GM23338 (cell line): Measurements from ENCODE around the gene IFRD1. TPM values are rescaled to one million over a fixed set of nuclear protein-coding genes. Genes with fewer than 3 reads are reported as not detected.
A peak's percentile ranks its signal among the peaks of the same experiment; 100 is the strongest.

Source experiments
- ATAC-seq: fragments of 200-7000 bp; cut with Tn5 transposase; 3 replicates; pipeline ENCODE4 v1.9.1; 2020
- DNase-seq: peaks from one replicate; pipeline ENCODE4 v3.0.0-alpha.2; 2015; ENCODE audit warnings: low spot score
- H2AFZ ChIP-seq: fragments of 200-600 bp; sonication (generic); 2 replicates; pipeline ENCODE4 v1.8.0; 2016; ENCODE audit warnings: antibody characterized with exemption, mild to moderate bottlenecking, moderate library complexity
- H3F3A ChIP-seq: fragments of 200-600 bp; sonication (generic); replicated peaks from 2 replicates; pipeline ENCODE4 v1.8.0; 2017; ENCODE audit warnings: antibody characterized with exemption, mixed run types, low read depth
- H3K27ac ChIP-seq: fragments of 200-600 bp; sonication (generic); 2 replicates; pipeline ENCODE4 v1.6.1; 2016; ENCODE audit warnings: low read depth
- H3K27me3 ChIP-seq: fragments of 200-600 bp; sonication (generic); 2 replicates; pipeline ENCODE4 v1.8.0; 2016; ENCODE audit warnings: mild to moderate bottlenecking, mixed run types, moderate library complexity; ENCODE audit not compliant: insufficient read depth
- H3K36me3 ChIP-seq: fragments of 200-600 bp; sonication (generic); 2 replicates; pipeline ENCODE4 v1.8.0; 2016; ENCODE audit warnings: mild to moderate bottlenecking; ENCODE audit not compliant: insufficient read depth
- H3K4me1 ChIP-seq: fragments of 200-600 bp; sonication (generic); 2 replicates; pipeline ENCODE4 v1.8.0; 2016; ENCODE audit warnings: mild to moderate bottlenecking, moderate library complexity; ENCODE audit not compliant: insufficient read depth
- H3K4me2 ChIP-seq: fragments of 200-600 bp; sonication (generic); 2 replicates; pipeline ENCODE4 v1.7.1; 2017; ENCODE audit warnings: mixed run types
- H3K4me3 ChIP-seq: fragments of 200-600 bp; sonication (generic); 2 replicates; pipeline ENCODE4 v1.6.1; 2016; ENCODE audit warnings: mixed run types
- H3K79me2 ChIP-seq: fragments of 200-600 bp; sonication (generic); replicated peaks from 2 replicates; pipeline ENCODE4 v1.8.0; 2017; ENCODE audit warnings: mild to moderate bottlenecking; ENCODE audit not compliant: insufficient read depth
- H3K9me2 ChIP-seq: fragments of 200-600 bp; sonication (generic); 2 replicates; pipeline ENCODE4 v1.8.0; 2017; ENCODE audit not compliant: insufficient read depth
- H4K20me1 ChIP-seq: fragments of 200-600 bp; sonication (generic); replicated peaks from 2 replicates; pipeline ENCODE4 v1.8.0; 2017; ENCODE audit warnings: mild to moderate bottlenecking; ENCODE audit not compliant: insufficient read depth
- H3K27ac Mint-ChIP-seq: 2 replicates; pipeline ENCODE4 v1.8.0; 2020; ENCODE audit warnings: inconsistent platforms, mild to moderate bottlenecking, moderate library complexity, mixed read lengths
- H3K27me3 Mint-ChIP-seq: 3 replicates; pipeline ENCODE4 v1.8.0; 2022; ENCODE audit warnings: low read depth, mild to moderate bottlenecking, moderate library complexity, mixed read lengths, inconsistent platforms; ENCODE audit not compliant: insufficient read depth, poor library complexity
- H3K36me3 Mint-ChIP-seq: 3 replicates; pipeline ENCODE4 v1.8.0; 2021; ENCODE audit warnings: low read depth, mild to moderate bottlenecking, inconsistent platforms, moderate library complexity, mixed read lengths
- H3K4me1 Mint-ChIP-seq: 3 replicates; pipeline ENCODE4 v1.8.0; 2020; ENCODE audit warnings: mild to moderate bottlenecking, inconsistent platforms, mixed read lengths
- H3K4me3 Mint-ChIP-seq: 3 replicates; pipeline ENCODE4 v1.8.0; 2021; ENCODE audit warnings: moderate library complexity, mild to moderate bottlenecking, inconsistent platforms, mixed read lengths
- H3K9me3 Mint-ChIP-seq: 3 replicates; pipeline ENCODE4 v1.8.0; 2020; ENCODE audit warnings: moderate library complexity, mild to moderate bottlenecking, inconsistent platforms, mixed read lengths
- CTCF ChIP-seq, 2 experiments: fragments of 200-600 bp in 1 of 2; sonication (generic) in 1 of 2; conservative IDR thresholded peaks; 2 replicates each; pipeline versions ENCODE4 v1.5.1 to v1.6.1; 2016 to 2017; ENCODE audit warnings: antibody characterized with exemption in 2 of 2, low read depth in 2 of 2, mild to moderate bottlenecking in 2 of 2, moderate library complexity in 1 of 2
- JUNB ChIP-seq: IDR thresholded peaks from one replicate; pipeline ENCODE4 v1.6.1; 2016; ENCODE audit warnings: antibody characterized with exemption; ENCODE audit not compliant: unreplicated experiment
- REST ChIP-seq: IDR thresholded peaks from one replicate; pipeline ENCODE4 v1.6.1; 2018; ENCODE audit warnings: antibody characterized with exemption; ENCODE audit not compliant: unreplicated experiment
- ZNF114 ChIP-seq: fragments of 250-450 bp; sonication (Bioruptor Pico); IDR thresholded peaks from 2 replicates; pipeline ENCODE4 v1.5.0; 2020; ENCODE audit warnings: mild to moderate bottlenecking, moderate library complexity
- polyA plus RNA-seq: library from polyadenylated mRNA; unstranded; fragments of >200 nt; fragmentation: Nextera tagmentation; extraction: Ambion mirVana; gene quantifications from 2 replicates; pipeline ENCODE4 v1.2.1, GENCODE V29; 2016
- total RNA-seq: library from RNA; depleted of rRNA; stranded (reverse); fragments of >200 nt; shearing (Covaris generic); gene quantifications from 2 replicates; pipeline ENCODE4 v1.2.3, GENCODE V29; 2014
- TF ChIP-seq, protein P1 (sequence below): fragments of 250-450 bp; sonication (Bioruptor Pico); IDR thresholded peaks from 2 replicates; pipeline ENCODE4 v1.5.0; 2020; ENCODE audit warnings: mild to moderate bottlenecking, moderate library complexity
- TF ChIP-seq, protein P2 (sequence below): IDR thresholded peaks from 2 replicates; pipeline ENCODE4 v1.6.1; 2016; ENCODE audit warnings: antibody characterized with exemption

Gene IFRD1
- total and polyA plus RNA-seq, 2 experiments from 2014 or later = 69.6 to 73.6 TPM

- Histone ChIP-seq H3K4me3 (peak overlapping the region; percentile 98), H2AFZ (no peak overlapping the region), H4K20me1 (peaks cover 24% of the 10 kb centered on the region), H3K27ac (no peak overlapping the region), H3K4me1 (peaks cover 14% of the 10 kb centered on the region), H3K4me2 (peak overlapping the region; percentile 76), H3K79me2 (peaks cover 57% of the 10 kb centered on the region), H3K36me3 (peaks cover 20% of the 10 kb centered on the region), H3F3A (no peaks in the 10 kb centered on the region), H3K9me2 (no peaks in the 10 kb centered on the region), H3K27me3 (no peaks in the 10 kb centered on the region)
- DNase-seq (peak; percentile 50), ATAC-seq (peak; percentile 3; the same call in 2 of the 3 replicates)
- H3K27ac Mint-ChIP-seq = peak overlapping the region; percentile 99
- peaks cover 13% of the 10 kb centered on the region for H3K27me3 Mint-ChIP-seq
- H3K9me3 Mint-ChIP-seq = no peaks in the 10 kb centered on the region
- peaks cover 27% of the 10 kb centered on the region for H3K4me1 Mint-ChIP-seq
- H3K4me3 Mint-ChIP-seq = peak overlapping the region; percentile 96
- peaks cover 34% of the 10 kb centered on the region for H3K36me3 Mint-ChIP-seq
- TF ChIP-seq CTCF (conservative IDR thresholded peaks at IDR 0.05; ENCODE audit: low read depth in 2 of 2) (peak; percentile 26 to 31; a peak in 3 of 4 replicates), ZNF114 (CRISPR knock-in tag) (no peak)
Observed at GRCh38 chr7:112452102-112452888, 2.0 kb downstream of the IFRD1 start.

DNA sequence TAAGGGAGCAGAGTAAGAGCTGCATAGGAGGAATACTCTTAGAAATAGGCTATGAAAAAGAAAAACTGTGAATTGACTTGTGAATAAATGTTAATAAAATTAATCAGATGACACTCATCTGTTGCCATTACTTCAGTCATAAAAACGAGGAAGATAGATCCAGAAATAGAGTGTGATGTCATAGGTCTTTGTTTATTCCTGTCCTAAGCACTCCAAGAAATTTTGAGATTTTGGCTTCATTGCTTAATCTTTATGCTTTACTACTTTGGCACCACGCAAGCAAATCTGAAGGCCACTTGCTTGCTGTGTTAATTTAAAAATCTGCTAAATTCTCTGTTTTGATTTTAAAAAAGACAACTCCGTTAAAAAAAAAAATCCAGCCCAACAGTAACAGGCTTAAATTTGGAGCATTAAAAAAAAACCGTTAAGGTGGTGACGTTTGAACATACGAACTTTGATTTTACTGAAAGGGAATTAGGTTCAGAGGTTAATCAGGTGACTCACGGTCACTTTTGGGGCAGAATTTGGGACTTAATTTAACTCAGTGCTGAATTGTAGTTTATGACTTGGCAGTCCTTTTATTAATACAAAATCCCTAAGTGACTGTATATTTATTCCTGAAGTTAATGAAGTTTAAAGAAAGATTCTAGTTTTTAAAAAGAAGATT lies 3.4 kb downstream of the IFRD1 start:
- H3K4me1 ChIP-seq = peaks cover 14% of the 10 kb centered on the region
- 0 out of 2 replicates have a peak overlapping the region, but pooled peaks have one; percentile 2 for H3K27ac ChIP-seq
- Mint-ChIP-seq H3K4me1 (peaks cover 26% of the 10 kb centered on the region), H3K9me3 (no peaks in the 10 kb centered on the region), H3K36me3 (peaks cover 44% of the 10 kb centered on the region), H3K4me3 (peak overlapping the region; percentile 48), H3K27me3 (peaks cover 13% of the 10 kb centered on the region), H3K27ac (no peak overlapping the region)
- peak overlapping the region; percentile 76 for H3K4me2 ChIP-seq
- peaks cover 32% of the 10 kb centered on the region for H3K36me3 ChIP-seq
- DNase-seq = no peak
- H3K4me3 ChIP-seq = peak overlapping the region; percentile 98
- peaks cover 57% of the 10 kb centered on the region for H3K79me2 ChIP-seq
- no peak for ATAC-seq
- H3K9me2 ChIP-seq = no peaks in the 10 kb centered on the region
- H2AFZ ChIP-seq = no peak overlapping the region
- peaks cover 24% of the 10 kb centered on the region for H4K20me1 ChIP-seq
- H3F3A ChIP-seq = no peaks in the 10 kb centered on the region
- H3K27me3 ChIP-seq = no peaks in the 10 kb centered on the region
- TF ChIP-seq, protein P1, sequence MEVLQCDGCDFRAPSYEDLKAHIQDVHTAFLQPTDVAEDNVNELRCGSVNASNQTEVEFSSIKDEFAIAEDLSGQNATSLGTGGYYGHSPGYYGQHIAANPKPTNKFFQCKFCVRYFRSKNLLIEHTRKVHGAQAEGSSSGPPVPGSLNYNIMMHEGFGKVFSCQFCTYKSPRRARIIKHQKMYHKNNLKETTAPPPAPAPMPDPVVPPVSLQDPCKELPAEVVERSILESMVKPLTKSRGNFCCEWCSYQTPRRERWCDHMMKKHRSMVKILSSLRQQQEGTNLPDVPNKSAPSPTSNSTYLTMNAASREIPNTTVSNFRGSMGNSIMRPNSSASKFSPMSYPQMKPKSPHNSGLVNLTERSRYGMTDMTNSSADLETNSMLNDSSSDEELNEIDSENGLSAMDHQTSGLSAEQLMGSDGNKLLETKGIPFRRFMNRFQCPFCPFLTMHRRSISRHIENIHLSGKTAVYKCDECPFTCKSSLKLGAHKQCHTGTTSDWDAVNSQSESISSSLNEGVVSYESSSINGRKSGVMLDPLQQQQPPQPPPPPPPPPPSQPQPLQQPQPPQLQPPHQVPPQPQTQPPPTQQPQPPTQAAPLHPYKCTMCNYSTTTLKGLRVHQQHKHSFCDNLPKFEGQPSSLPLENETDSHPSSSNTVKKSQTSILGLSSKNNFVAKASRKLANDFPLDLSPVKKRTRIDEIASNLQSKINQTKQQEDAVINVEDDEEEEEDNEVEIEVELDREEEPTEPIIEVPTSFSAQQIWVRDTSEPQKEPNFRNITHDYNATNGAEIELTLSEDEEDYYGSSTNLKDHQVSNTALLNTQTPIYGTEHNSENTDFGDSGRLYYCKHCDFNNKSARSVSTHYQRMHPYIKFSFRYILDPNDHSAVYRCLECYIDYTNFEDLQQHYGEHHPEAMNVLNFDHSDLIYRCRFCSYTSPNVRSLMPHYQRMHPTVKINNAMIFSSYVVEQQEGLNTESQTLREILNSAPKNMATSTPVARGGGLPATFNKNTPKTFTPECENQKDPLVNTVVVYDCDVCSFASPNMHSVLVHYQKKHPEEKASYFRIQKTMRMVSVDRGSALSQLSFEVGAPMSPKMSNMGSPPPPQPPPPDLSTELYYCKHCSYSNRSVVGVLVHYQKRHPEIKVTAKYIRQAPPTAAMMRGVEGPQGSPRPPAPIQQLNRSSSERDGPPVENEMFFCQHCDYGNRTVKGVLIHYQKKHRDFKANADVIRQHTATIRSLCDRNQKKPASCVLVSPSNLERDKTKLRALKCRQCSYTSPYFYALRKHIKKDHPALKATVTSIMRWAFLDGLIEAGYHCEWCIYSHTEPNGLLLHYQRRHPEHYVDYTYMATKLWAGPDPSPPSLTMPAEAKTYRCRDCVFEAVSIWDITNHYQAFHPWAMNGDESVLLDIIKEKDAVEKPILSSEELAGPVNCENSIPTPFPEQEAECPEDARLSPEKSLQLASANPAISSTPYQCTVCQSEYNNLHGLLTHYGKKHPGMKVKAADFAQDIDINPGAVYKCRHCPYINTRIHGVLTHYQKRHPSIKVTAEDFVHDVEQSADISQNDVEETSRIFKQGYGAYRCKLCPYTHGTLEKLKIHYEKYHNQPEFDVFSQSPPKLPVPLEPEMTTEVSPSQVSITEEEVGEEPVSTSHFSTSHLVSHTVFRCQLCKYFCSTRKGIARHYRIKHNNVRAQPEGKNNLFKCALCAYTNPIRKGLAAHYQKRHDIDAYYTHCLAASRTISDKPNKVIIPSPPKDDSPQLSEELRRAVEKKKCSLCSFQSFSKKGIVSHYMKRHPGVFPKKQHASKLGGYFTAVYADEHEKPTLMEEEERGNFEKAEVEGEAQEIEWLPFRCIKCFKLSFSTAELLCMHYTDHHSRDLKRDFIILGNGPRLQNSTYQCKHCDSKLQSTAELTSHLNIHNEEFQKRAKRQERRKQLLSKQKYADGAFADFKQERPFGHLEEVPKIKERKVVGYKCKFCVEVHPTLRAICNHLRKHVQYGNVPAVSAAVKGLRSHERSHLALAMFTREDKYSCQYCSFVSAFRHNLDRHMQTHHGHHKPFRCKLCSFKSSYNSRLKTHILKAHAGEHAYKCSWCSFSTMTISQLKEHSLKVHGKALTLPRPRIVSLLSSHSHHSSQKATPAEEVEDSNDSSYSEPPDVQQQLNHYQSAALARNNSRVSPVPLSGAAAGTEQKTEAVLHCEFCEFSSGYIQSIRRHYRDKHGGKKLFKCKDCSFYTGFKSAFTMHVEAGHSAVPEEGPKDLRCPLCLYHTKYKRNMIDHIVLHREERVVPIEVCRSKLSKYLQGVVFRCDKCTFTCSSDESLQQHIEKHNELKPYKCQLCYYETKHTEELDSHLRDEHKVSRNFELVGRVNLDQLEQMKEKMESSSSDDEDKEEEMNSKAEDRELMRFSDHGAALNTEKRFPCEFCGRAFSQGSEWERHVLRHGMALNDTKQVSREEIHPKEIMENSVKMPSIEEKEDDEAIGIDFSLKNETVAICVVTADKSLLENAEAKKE = no peak
- TF ChIP-seq JUNB = no peak
- TF ChIP-seq REST = no peak
- TF ChIP-seq, protein P2, sequence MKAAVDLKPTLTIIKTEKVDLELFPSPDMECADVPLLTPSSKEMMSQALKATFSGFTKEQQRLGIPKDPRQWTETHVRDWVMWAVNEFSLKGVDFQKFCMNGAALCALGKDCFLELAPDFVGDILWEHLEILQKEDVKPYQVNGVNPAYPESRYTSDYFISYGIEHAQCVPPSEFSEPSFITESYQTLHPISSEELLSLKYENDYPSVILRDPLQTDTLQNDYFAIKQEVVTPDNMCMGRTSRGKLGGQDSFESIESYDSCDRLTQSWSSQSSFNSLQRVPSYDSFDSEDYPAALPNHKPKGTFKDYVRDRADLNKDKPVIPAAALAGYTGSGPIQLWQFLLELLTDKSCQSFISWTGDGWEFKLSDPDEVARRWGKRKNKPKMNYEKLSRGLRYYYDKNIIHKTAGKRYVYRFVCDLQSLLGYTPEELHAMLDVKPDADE = no peak
- no peak for TF ChIP-seq ZNF114 (CRISPR knock-in tag)
